HUES48 (cell line): ENCODE measurements around the gene TMEM37.

ENCODE experiments used
- H3K27ac ChIP-seq: one replicate; pipeline ENCODE4 v1.7.0; 2013; ENCODE audit warnings: low read depth, low read length, inconsistent platforms
- H3K27me3 ChIP-seq: 2 replicates; pipeline ENCODE4 v1.6.1; 2013; ENCODE audit warnings: mild to moderate bottlenecking, low read length; ENCODE audit not compliant: control insufficient read depth, insufficient read depth
- H3K36me3 ChIP-seq: 2 replicates; pipeline ENCODE4 v1.6.1; 2013; ENCODE audit warnings: low read length; ENCODE audit not compliant: control insufficient read depth, insufficient read depth
- H3K4me1 ChIP-seq: 2 replicates; pipeline ENCODE4 v1.6.1; 2013; ENCODE audit warnings: mild to moderate bottlenecking, low read length; ENCODE audit not compliant: control insufficient read depth, insufficient read depth
- H3K4me3 ChIP-seq: 2 replicates; pipeline ENCODE4 v1.5.1; 2013; ENCODE audit warnings: mild to moderate bottlenecking, low read depth, low read length
- H3K9ac ChIP-seq: 2 replicates; pipeline ENCODE4 v1.6.1; 2013; ENCODE audit warnings: mild to moderate bottlenecking, low read depth, low read length, moderate library complexity
- H3K9me3 ChIP-seq: 2 replicates; pipeline ENCODE4 v1.6.1; 2013; ENCODE audit warnings: low read length; ENCODE audit not compliant: control insufficient read depth, insufficient read depth

Gene TMEM37

GRCh38 chr2:119442226-119442619, 10.6 kb downstream of the TMEM37 start:
- Histone ChIP-seq H3K4me1 (no peaks in the 10 kb centered on the region), H3K36me3 (peaks cover 5% of the 10 kb centered on the region; the same call in 1 of the 2 replicates), H3K9ac (no peak overlapping the region), H3K27me3 (no peaks in the 10 kb centered on the region), H3K9me3 (no peaks in the 10 kb centered on the region), H3K4me3 (no peak overlapping the region), H3K27ac (no peak overlapping the region)

DNA sequence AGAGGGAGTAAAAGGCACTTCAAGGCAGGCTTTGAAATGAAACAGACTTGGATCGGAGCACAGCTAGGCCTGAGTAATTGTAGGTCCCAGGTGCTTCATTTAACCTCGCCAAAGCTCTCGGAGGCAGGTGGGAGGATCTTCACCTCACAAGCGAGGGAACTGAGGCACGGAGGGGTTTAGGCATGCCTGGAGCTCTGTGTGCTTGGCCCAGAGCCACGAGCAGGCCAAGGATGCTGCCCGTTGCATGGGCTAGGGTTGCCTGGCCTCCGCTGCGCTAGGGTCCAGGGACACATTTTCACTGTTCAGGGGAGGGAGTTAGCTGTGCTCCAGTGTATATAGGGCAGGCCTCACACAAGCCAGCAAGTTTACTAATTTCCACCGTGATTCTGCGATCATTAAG, 11.2 kb downstream of the TMEM37 start:
- H3K9me3 ChIP-seq, result no peaks in the 10 kb centered on the region
- H3K27me3 ChIP-seq, result no peaks in the 10 kb centered on the region
- H3K4me1 ChIP-seq, result no peaks in the 10 kb centered on the region
- no peak overlapping the region for H3K27ac ChIP-seq
- no peak overlapping the region for H3K4me3 ChIP-seq
- H3K9ac ChIP-seq, result no peak overlapping the region
- no peaks in the 10 kb centered on the region; the same call in 1 of the 2 replicates for H3K36me3 ChIP-seq

GRCh38 chr2:119446037-119446436, 14.4 kb downstream of the TMEM37 start:
- Histone ChIP-seq H3K27ac (no peak overlapping the region), H3K9ac (no peak overlapping the region), H3K36me3 (no peaks in the 10 kb centered on the region), H3K9me3 (no peaks in the 10 kb centered on the region), H3K4me3 (no peak overlapping the region), H3K27me3 (peaks cover 5% of the 10 kb centered on the region; the same call in 1 of the 2 replicates), H3K4me1 (peaks cover 11% of the 10 kb centered on the region; the same call in 1 of the 2 replicates)

GRCh38 chr2:119448427-119449141, 16.9 kb downstream of the TMEM37 start:
- Histone ChIP-seq H3K4me3 (no peak overlapping the region), H3K36me3 (no peaks in the 10 kb centered on the region), H3K9ac (no peak overlapping the region), H3K27me3 (peaks cover 5% of the 10 kb centered on the region; the same call in 1 of the 2 replicates), H3K9me3 (no peaks in the 10 kb centered on the region), H3K27ac (no peak overlapping the region), H3K4me1 (peaks cover 11% of the 10 kb centered on the region; the same call in 1 of the 2 replicates)

DNA sequence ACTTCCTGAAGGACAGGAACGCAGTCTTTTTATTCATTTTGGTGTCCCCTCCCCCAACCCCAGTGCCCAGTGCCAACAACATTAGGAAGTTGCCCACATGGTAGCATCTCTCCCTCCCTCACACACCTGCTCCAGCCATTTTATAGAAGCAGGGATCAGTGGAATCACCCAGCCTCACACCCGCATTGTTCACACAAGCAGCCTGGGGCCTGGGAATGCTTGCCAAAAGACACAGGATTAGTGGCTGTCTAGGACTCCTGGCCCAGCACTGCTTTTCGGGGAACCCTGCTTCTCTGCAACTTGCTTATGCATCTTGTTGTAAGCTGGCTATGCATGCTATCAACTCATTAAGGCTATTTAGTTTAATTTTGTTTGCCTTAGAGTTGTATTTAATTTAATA, 17.9 kb downstream of the TMEM37 start:
- Histone ChIP-seq H3K27me3 (peaks cover 5% of the 10 kb centered on the region; the same call in 1 of the 2 replicates), H3K9ac (no peak overlapping the region), H3K36me3 (no peaks in the 10 kb centered on the region), H3K27ac (no peak overlapping the region), H3K4me3 (no peak overlapping the region), H3K9me3 (no peaks in the 10 kb centered on the region), H3K4me1 (peaks cover 11% of the 10 kb centered on the region; the same call in 1 of the 2 replicates)

- Histone ChIP-seq H3K4me1 (peaks cover 11% of the 10 kb centered on the region; the same call in 1 of the 2 replicates), H3K27ac (no peak overlapping the region), H3K9me3 (no peaks in the 10 kb centered on the region), H3K4me3 (no peak overlapping the region), H3K9ac (no peak overlapping the region), H3K36me3 (no peaks in the 10 kb centered on the region), H3K27me3 (peaks cover 5% of the 10 kb centered on the region; the same call in 1 of the 2 replicates)
Measured at GRCh38 chr2:119451336-119452050, 19.8 kb downstream of the TMEM37 start.

GRCh38 chr2:119453972-119454593, 22.4 kb downstream of the TMEM37 start:
- Histone ChIP-seq H3K27me3 (no peaks in the 10 kb centered on the region), H3K27ac (no peak overlapping the region), H3K4me3 (no peak overlapping the region)

DNA sequence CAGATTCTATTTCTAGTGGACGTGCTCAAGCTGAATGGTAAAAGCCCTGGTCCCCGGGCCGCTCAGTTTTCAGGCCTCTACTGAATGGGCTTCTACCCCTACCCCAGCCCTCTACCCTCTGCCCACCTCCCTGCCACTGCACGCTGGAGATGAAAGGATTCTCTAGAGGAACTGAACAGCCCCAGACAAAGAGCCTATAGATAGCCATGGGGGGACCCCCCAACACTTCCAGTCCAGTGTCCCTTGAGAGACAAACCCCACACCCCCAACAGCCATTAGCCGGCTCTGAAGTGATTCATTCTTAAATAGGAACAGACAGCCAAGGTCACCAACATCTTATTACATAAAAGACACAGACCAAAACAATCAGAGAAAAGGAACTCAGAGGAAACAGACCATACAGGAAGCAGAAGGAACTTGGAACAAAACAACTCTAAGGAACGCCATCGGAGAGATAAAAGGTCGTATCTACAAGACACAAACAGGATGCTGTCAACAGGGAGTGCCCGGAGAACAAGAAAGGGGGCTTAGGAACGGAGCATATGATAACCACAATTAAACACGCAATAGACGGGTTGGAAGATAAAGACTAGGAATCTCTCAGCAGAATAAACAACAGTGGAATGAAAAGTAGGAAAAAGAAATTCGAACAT, 23.5 kb downstream of the TMEM37 start:
- Histone ChIP-seq H3K27me3 (no peaks in the 10 kb centered on the region), H3K36me3 (no peaks in the 10 kb centered on the region), H3K4me3 (no peak overlapping the region), H3K9me3 (no peaks in the 10 kb centered on the region), H3K27ac (no peak overlapping the region), H3K9ac (no peak overlapping the region), H3K4me1 (no peaks in the 10 kb centered on the region; the same call in 1 of the 2 replicates)

More at GRCh38 chr2:119453972-119454593, 22.4 kb downstream of the TMEM37 start:
- H3K9me3 ChIP-seq, result no peaks in the 10 kb centered on the region
- peaks cover 6% of the 10 kb centered on the region; the same call in 1 of the 2 replicates for H3K4me1 ChIP-seq
- no peaks in the 10 kb centered on the region for H3K36me3 ChIP-seq
- H3K9ac ChIP-seq, result no peak overlapping the region

- no peaks in the 10 kb centered on the region for H3K36me3 ChIP-seq
- no peak overlapping the region for H3K4me3 ChIP-seq
- no peaks in the 10 kb centered on the region for H3K27me3 ChIP-seq
- no peaks in the 10 kb centered on the region for H3K9me3 ChIP-seq
- H3K9ac ChIP-seq, result no peak overlapping the region
- no peak overlapping the region for H3K27ac ChIP-seq
- H3K4me1 ChIP-seq, result no peaks in the 10 kb centered on the region
Measured at GRCh38 chr2:119460076-119460475, 28.4 kb downstream of the TMEM37 start.

GRCh38 chr2:119461811-119462210, 30.2 kb downstream of the TMEM37 start:
- Histone ChIP-seq H3K4me3 (no peak overlapping the region), H3K36me3 (no peaks in the 10 kb centered on the region), H3K27me3 (no peaks in the 10 kb centered on the region), H3K9me3 (no peaks in the 10 kb centered on the region), H3K4me1 (no peaks in the 10 kb centered on the region), H3K9ac (no peak overlapping the region), H3K27ac (no peak overlapping the region)
